Stimulated activated CD8-positive, alpha-beta memory T cell treated with anti-CD3 and anti-CD28 coated beads, Interleukin-12 subunit alpha, Interleukin-12 subunit beta, amount 100 ng/mL, for 1 hour (primary cell): ENCODE data around the gene MPPED2.

Source experiments
- DNase-seq: peaks from one replicate; pipeline ENCODE4 v3.0.0-alpha.2; 2020; ENCODE audit warnings: low read depth

The MPPED2 gene

GRCh38 chr11:30485756-30486155, 100.4 kb downstream of the MPPED2 start:
- DNase-seq, result no peak

GRCh38 chr11:30485222-30485621, 100.9 kb downstream of the MPPED2 start:
- no peak for DNase-seq

GRCh38 chr11:30483056-30483455, 103.1 kb downstream of the MPPED2 start:
- DNase-seq, result no peak

GRCh38 chr11:30481796-30482195, 104.4 kb downstream of the MPPED2 start:
- DNase-seq, result no peak

DNA sequence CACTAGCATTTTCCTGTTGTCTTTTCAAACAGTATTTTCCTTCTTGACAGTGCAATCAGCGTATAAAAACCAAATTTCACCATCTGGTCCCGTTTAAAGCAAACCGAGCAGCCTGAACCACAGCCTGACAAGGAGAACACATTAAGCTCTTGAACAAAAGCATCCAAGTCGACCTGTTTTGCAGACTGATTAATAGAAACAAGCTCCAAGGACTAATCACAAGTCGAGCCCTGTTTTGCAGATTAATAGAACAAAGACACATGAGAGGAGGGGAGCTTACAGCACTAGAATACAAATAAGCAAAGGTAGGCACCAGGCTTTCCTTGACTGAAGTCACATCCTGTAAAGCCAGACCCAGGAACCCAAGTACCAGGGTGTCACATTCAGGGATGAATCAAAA, 104.8 kb downstream of the MPPED2 start:
- DNase-seq, result no peak

- no peak for DNase-seq
These were observed 106.3 kb downstream of the MPPED2 start for GRCh38 chr11:30479899-30480298.

GRCh38 chr11:30478923-30479322, 107.2 kb downstream of the MPPED2 start:
- DNase-seq, result no peak

DNA sequence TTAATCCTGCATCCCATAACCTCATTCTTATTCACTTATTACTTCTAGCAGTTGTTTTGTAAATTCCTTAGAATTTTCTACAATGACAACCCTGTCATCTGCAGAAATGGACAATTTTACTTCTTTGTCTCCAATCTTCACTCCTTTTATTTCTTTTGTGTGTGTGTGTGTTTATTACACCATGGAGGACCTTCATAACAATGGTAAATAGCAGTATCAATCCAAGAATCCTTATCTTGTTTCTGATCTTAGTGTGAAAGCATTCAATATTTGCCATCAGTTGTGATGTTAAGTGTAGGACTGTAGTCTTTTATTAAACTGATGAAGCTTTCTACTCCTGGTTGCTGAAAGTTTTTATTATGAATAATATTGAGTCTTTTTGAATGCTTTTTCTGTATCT, 109.1 kb downstream of the MPPED2 start:
- no peak for DNase-seq

GRCh38 chr11:30474151-30474954, 111.8 kb downstream of the MPPED2 start:
- DNase-seq, result no peak

DNA sequence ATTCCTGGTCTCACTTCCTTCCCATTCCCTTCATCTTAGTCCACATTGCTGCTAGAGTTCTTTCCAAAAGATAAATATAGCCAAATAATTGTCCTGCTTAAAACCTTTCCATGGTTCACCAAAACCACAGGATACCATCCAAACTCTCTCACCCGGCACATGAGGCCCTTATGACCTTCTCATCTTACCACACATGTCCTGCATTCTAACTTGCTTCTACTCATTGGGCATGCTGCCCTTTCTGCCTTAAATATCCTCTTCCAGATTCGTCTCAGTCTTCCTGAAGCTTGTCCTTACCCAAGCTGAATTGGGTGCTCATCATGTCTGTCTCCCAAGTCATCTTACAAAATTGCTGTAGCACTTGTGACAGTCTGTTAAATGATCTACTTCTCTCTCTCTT, 114.9 kb downstream of the MPPED2 start:
- no peak for DNase-seq

DNA sequence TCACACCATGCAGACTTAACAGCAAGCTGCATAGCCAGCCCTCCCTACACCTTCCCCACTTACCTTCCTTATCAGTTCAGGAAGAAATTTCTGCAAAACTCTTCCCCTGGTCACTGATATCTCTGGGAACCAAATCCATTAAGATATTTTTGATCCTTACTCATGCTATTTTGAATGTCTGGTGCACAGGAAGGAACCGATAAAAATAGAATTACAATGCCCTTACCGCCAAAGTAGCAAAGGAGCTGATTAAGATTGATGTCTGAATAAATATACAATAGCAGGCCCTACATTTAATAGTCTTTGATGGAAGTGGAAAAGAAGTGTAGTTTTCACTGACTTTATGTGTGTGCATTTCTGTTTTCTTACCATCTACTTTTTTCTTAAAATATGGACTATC, 117.3 kb downstream of the MPPED2 start:
- DNase-seq, result no peak

- DNase-seq, result no peak
These were observed 119.0 kb downstream of the MPPED2 start for GRCh38 chr11:30467176-30467575.

- DNase-seq, result no peak
These were observed 120.5 kb downstream of the MPPED2 start for GRCh38 chr11:30465623-30466022.

GRCh38 chr11:30465192-30465591, 121.0 kb downstream of the MPPED2 start:
- no peak for DNase-seq

GRCh38 chr11:30463266-30463665, 122.9 kb downstream of the MPPED2 start:
- DNase-seq, result no peak

DNA sequence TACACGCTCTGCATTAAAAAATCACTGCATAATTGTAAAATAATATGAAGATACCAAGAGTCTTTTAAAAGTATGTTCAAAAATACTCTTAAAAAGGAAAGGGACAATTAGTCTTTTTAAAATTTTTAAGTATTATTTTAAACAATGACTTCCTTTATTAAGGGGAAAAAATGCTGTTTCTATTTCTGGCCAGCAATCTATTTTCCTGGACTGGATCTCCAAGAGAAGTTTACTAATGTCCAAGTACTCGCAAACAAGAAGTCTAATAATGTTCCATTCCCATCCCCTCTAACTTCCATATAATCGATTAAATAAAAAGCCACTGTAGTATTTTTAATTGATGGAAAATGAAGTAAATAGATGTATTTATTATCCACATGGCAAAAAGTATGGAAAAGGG, 123.7 kb downstream of the MPPED2 start:
- DNase-seq, result no peak

GRCh38 chr11:30459821-30460220, 126.3 kb downstream of the MPPED2 start:
- no peak for DNase-seq

- DNase-seq, result no peak
These were observed 126.8 kb downstream of the MPPED2 start for GRCh38 chr11:30459306-30459705.

- DNase-seq, result no peak
These were observed 127.6 kb downstream of the MPPED2 start for GRCh38 chr11:30458541-30458940.

DNA sequence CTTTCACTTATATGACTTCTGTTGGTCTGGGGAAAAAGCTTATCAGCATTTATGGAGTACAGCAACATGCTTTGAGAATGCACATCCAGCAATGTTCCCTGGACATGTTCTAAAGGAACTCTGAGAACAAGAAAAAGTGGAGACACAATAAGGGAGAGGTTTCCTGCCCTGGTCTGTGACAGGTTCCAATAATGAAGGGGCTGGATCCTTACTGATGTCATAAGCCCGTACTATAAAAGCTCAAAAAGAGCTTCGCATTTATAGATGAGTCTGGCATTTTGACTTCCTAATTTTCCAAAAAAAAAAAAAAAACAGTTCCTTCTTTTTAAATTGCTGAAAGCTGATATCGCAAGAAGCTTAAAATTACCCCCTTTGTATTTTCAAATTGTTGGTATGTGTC, 129.1 kb downstream of the MPPED2 start:
- no peak for DNase-seq

DNA sequence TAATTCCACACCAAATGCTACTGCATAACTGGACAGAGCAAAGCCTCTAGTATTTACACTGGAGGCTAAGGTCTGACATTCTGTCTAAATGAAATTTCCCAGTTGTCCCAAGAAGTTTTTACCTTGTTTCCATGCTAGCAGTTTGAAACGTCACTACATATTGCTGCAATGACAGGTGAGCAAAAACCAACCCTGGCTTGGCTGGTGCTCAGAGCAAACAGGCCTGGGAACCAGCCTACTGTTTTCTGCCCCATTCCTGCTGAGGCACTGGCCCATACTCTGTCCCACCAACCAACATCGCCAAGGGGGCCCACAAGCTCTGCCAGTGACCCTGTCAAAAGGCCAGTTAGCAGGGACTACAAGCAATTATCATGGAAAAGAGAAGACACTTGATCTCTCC, 131.1 kb downstream of the MPPED2 start:
- no peak for DNase-seq

DNA sequence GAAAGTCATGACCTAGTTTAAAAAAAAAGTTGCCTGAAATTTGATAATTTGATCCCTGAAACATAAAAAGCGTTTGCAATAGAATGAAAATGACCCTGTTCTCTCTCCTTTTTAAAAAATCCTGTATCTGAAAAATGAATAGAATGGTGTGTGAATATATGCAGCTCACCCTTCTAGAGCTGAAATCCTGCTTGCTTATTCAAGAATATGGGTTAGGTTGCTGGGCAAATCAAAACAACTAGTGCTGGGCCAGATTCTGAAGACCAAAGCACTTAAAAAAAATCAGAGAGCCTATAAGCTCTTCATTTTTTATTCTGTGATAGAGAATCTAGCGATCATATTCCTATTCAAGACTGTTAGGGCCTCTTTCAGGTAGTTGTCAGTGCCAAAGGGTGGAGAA, 131.6 kb downstream of the MPPED2 start:
- no peak for DNase-seq

GRCh38 chr11:30454111-30454510, 132.0 kb downstream of the MPPED2 start:
- no peak for DNase-seq

DNA sequence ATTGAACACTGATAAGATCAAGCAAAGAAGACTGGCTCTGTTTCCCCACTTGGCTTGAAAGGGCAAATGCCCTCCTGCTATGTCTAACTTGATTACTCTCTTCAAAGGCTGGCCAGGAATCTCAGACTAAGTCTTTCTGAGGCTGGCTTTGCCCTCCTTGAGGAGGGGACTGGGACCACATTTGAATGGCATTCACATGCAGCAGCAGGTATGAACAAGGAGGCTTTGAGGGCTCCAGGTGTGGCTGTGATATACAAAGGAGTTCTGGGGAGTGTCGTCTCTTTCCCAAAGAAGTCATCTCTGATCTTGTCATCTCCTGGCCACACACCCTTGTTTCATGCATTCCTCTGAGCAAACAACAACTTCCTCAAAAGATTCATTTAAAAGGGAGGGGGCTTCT, 132.4 kb downstream of the MPPED2 start:
- DNase-seq, result no peak
